ENCODE data around the gene GALNTL6.

- no peak for TF ChIP-seq EZH2 (IDR thresholded peaks at IDR 0.05; ENCODE audit: insufficient read depth, poor library complexity, severe bottlenecking)
- TF ChIP-seq EZH2phosphoT487 (IDR thresholded peaks at IDR 0.05; ENCODE audit: insufficient read depth, low read depth): no peak
Measured at GRCh38 chr4:171875291-171875690, 62.1 kb downstream of the GALNTL6 start.
